ENCODE measurements around the gene FAM83D.
"Not testable (repeated sequence)": the region's sequence is repeated elsewhere in the genome, so short reads cannot be mapped to it uniquely, and the experiment has no call there.

Gene FAM83D

DNA sequence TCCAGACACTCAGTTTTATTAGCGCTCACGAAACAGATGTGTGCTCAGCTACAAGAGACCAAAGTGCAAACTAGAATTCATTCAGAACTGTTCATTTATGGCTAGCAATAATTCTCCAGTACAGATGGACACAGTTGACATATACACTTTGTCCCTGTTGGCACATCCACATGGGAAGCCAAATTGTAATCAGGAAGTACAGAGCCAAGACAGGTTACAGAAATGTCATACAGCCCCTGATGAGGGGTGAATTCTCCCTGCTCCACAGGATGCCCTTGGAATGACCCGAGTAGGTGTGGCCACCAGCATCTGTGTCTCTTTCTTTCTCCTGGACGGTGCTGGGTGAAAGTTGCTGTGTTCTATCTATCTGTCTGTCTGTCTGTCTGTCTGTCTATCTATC, 43.5 kb downstream of the FAM83D start:
- DNase-seq = no peak

DNA sequence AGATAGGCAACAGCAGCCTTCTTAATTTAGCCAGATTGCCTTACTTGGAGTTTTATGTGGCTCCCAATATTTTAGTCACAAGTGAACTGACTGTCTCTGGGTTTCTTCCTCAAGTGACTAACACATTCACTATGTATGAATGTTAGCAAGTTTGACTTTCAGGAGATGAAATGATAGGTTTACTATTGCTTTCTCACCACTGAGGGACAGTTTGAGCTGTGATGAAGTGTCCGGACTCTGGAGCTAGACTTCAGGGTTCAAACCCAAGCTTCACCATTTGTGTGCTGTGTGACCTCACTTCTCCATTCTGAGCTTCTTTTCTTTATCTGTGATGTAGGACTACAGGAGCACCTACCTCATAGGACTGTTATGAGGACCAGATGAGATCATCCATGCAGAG, 44.1 kb downstream of the FAM83D start:
- DNase-seq = no peak

DNA sequence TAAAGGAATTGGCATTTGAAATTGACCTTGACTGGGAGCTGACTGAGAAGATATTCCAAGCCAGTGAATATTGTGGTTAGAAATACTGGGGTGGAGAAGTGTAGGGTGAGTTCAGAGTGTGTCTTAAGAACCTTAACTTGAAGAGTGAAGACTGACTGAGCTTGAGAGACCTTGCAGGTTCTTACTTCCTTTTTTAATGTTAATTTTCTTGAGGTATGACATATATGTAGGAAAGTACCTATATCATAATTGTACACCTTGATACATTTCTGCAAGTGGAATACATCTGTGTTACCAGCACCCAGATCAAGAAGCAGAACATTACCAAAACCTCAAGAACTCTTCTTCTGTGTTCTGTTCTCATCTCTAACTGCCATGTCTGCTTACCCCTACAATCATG, 46.9 kb downstream of the FAM83D start:
- no peak for DNase-seq

DNA sequence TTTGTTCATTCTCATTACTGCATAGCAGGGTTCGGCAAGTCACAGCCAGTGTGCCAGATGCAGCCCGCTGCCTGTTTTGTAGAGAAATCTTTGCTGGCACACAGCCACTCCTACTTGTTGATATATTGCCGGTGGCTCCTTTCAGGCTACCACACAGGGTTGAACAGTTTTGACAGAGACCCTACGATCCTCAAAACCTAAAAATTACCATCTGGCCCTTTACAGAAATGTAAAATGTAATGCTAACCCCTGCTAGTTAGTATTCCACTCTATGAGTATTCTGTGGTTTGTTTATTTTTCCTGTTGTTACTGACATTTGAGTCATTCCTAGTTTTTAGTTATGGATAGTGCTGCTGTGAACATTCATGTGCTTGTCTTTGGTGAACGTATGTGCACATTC, 47.4 kb downstream of the FAM83D start:
- DNase-seq = no peak

DNA sequence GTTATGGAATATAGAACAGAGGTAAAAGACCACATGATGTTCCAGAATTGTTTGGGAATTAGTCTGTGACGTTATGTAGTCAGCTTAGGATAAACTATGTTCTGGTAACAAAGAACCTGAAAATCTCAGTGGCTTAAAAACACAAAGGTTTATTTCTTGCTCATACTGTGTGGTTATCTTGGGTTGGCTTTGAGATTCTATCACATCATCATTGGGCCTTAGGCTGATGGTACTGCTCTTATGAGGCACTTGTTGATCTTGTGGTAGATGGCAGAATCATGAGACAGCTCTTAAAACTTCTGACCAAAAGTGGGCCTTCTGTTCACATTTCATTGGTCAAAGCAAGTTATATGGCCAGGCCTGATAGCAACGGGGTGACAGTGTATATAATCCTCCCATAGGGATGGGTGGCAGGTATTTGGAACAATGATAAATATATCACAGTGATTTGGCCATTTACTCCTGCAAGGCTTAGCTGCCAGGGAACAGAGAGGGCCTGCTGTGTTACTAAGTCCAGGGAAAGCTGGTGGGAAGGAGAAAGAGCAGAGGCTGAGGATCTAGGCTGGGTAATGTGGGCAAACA, 49.4 kb downstream of the FAM83D start:
- DNase-seq = no peak

DNA sequence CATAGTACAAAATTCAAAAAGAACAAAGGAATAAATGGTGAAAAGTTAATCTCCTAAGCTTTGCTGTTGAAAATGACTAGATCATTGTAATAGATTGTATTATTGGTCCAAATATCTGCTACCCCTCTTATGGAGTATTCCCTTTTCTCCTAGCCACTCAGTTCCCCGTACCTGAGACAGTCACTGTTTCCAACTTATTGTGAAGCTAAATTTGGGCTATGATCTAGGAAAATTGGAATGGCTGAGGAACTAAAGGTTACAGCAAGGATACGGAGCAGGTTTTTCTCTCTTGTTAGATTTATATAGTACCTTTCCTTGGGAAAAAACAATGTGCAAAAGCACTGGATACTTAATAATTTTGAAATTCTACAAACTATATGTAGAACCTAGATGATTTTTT, 53.2 kb downstream of the FAM83D start:
- DNase-seq = no peak

DNA sequence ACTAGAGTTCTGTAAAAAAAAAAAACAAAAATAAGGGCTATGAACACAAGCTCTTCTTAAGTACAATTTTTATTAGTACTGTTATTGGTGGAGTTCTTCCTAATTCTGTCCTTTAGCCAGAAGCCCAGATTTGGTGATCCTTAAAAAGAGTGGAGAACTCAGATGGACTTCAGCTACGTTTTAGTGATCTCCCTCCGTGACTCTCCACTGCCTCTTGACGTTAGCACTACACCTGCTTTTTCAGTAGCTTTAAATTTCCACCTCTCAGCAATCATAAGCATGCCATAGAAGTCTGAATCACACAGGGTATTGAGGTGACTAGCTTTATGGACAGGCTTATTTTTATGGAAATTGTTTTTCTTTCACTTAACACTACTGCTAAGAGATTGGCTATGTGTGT, 53.6 kb downstream of the FAM83D start:
- DNase-seq = no peak

DNA sequence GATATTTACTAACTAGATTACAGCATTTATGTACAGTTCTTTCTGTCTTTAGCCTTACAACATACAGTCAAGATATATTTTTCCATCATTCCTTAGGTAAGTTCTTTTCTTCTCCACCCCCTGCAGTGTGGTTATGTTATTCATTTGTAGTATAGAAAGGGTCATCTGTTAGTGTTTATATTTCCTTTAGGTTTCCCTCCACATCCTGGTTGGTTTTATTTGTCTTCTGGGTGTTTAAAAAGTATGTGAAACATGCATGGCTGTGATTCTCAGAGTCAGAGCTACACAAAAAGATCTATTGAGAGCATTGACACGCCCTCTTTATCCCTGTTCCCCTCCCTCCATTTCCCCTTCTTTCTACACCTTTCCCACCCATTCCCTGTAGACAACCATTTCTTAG, 56.1 kb downstream of the FAM83D start:
- no peak for DNase-seq

DNA sequence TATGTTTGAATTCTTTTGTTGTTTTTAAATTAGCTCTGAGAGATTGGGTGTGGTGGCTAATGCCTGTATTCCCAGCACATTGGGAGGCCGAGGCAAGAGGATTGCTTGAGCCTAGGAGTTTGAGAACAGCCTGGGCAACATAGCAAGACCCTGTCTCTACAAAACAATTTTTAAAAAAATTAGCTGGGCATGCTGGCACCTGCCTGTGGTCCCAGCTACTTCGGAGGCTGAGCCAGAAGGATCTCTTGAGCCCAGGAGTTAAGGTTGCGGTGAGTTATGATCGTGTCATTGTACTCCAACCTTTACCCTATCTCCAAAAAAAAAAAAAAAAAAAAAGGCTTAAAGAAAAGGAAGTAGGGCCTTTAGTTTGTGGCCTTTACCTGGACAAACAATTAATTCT, 58.8 kb downstream of the FAM83D start:
- no peak for DNase-seq

DNA sequence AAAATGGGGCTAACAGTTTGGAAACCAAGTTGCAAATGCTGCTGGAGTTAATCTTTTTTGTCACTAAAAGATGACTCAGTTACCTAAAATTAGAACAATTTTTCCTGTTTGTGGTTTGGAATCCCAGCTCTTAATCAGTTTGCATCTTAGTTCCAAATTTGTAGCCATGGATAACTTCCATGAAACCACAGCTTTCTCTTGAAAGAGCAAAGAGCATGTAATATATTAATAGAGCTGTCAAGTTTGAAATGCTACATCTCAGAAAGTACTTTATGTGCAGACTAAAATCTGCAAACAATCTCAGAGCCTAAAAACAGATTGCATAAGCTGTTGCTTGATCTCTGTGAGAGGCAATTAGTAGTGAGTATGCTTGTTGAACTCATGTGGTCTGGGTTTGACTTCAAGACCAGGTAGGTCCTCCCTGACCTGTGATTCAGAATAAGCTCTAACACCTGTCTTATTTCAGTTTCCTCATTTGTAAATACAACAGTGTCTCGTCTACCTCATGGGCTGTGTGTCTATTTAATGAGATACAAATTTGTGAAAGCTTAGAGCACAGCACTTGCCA, 59.5 kb downstream of the FAM83D start:
- no peak for DNase-seq

DNA sequence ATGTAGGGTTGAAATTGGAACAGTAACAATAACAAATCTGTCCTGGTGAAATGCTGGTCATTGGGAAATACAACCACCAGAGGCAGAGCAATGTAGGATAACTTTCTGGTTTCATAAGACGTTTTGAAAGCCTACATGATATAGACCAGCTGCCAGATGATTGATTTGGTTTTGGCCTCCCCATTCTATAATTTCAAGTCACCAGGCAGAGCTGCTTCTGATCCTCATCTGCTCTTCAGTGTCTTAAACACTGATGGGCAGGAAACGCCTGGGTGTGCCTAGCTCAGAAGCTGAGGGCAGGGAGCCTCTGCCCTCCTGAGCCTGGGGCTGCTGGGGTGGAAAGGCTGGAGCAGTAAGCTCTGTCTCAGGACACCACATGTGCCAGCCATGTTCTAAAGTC, 60.4 kb downstream of the FAM83D start:
- DNase-seq = no peak

DNA sequence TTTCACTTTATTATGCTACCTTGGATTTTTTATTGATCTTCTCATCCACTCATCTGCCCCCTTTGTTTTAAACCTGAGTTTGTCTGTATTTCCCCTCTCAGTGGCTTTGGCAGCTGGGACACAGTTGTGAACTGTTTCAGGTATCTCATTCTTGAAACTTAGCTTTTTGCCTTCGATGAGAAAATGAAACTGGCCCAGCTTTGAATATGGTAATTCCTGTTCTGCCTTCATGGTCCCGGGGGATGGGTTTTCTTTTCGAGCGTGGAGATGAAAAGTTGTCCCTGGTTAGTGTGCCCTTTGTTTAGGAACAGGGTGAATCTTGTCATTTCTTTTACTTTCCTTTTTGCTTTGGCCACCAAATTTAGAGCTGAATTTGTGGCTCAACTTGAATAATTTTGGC, 61.6 kb downstream of the FAM83D start:
- DNase-seq = no peak

DNA sequence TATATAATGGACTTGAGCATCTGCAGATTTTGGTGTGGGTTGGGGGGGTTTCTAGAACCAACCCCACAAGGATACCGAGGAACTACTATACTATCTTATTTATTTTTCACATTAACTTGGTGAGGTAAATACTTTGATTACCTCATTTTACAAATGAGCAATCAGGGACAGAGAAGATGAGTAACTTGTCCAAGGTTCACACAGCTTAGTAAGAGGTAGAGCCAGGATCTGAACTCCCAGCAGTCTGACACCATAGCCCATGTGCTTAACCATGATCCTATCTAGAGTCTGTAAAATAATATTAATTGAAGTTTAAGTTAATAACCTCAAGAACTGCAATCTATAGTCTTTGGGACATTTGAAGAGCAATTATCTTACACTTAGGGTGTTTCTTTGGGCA, 64.5 kb downstream of the FAM83D start:
- DNase-seq = no peak

DNA sequence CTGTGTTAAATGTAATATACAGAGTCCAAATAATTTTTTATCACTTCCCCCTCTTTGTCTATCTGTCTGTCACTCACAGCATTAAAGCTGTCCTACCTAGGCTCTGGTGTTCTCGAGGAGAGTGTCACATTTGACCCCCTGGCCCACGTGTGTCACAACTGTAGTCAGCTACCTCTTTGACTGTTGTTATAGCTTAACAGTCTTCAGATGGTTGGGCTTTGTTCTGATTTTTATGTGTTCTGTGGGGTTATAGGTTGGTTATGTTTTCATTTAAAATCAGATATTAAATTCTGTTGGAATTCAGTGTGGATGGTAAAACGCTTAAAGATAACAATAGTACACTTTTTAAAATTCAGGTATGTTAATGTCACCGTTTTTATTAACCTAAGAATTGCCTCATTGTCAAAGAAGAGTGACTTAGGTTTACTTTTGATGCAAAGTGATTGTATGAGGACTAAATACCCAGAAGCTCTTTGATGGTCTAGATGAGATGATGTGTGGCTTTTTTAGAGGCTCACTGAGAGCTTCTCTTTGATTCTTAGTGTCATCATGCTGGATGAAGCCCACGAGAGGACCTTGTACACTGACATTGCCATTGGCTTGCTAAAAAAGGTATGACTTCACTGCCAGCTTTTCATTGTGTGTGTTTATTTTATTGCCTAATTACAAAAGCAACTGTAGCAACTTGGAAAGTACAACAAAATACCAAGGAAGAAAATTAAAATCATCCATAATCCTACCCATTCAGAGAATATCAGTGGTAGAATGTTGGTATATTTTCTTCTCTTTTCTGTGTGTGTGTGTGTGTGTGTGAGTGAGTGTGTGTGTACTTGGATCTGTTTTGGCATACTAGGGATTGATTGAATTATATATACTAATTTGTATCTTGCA, 65.8 kb downstream of the FAM83D start:
- DNase-seq = no peak

DNA sequence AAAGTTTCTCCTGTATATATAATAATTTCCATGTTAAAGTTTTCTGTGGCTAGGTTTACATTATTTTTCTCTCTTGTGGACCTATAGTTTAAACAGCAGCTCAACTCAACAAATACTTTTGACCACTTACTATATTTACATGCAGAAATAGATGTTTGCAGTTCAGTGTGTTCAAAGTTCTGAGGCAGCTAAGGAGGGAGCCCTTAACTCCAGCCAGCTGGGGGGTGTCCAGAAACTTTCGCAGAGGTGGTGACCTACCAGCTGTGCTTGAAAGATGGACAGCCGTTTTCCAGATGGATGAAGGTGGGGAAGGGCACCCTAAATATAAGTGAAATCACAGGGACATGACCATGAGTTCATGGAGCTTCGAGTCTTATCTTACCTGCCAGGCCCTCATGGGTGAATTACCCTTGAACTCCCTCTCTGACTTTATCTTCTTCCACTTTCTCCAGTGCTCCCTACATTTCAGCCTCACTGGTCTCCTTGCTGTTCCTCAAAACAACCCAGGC, 69.4 kb downstream of the FAM83D start:
- DNase-seq = no peak

DNA sequence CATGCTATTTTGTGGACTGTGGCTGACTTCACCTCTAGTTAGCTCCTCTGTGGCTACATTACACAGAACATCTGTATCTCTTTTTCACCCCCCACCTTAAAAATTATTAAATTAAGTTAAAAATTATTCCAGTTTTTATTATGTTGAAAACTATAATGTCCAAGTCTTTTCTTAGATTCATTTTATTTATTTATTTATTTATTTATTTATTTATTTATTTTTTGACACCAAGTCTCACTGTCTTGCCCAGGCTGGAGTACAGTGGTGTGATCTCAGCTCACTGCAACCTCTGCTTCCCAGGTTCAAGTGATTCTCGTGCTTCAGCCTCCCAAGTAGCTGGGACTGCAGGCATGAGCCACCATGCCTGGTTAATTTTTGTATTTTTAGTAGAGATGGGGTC, 70.6 kb downstream of the FAM83D start:
- not testable (repeated sequence) for DNase-seq

DNA sequence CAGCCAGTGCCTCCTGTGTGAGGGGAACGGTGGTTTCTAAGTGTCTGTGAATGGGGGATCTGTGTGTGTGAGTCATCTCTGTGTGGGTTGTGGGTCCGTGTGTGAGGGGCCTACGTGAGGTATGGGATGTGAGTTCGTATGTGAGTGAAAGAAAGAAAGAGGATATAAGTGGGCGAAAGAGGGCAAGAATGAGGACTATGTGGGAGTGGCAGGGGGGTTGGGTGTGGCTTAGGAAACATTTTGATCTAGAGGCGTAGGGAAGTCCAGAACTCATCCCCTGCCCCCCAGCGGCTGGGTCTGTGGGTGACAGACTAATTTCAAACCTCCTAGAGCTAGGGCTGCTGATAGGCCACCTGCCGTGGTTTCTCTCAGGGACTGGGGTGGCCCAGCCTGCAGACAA, 71.4 kb downstream of the FAM83D start:
- no peak for DNase-seq

DNA sequence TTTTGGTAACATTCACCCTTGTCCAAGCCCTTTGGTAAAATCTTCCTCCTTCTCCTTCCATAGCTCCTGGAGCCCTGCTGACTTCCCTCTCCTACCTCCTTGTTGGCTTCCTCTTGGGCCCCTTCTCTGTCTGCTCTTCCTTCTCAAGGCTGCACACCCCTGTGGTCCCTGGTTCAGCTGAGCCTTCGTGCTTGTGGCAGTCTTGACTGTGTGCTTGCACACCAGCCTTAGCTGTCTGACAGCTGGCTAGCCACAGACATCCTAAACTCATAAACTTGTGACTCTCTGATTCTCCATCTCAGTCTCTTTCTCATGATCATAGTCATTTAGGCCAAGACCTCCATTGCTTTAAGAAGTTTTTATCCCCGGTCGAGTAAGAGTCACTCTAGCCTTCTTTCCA, 73.0 kb downstream of the FAM83D start:
- DNase-seq = no peak

DNA sequence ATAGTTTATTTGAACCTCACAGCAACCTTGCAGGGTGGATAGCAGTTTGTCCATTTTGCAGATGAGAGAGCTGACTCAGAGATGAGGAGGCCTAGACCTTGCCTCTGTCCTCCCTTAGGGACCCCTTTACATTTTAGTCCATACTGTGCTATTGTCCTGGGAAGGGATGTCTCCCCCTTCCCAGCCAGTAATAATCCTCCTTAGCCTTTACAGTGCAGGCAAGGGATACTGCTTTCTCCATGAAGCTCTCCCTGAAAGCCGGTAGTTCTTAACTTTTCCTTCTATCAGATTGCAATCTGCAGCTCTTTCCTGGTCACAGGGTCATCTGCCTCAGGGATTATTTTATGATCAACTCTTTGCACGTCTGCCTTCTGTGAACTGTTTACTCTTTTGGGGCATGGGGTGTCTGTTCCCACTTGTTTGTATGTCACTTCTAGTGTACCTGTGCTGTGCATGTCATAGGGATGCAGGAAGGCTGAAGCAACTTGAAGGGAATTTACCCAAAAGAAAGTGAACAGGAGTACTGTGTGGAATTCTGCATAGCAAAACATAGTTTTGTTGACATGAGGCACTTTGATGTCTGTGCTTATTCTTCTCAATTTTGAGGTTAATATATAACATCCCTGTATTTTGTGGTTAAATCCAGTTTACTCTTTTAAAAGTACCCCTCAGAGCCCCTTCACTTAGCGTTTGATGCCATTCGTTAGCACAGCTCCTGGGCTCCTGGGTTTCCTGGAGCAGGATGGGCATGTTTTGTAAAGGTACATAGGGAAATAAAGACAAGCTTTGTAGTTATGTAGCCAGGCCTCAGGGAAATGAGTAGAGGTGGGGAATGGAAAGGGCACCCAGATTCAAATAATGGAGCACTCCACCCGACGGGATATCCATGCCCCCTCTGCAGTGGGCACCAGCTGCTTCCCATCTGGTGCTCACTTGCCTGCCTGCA, 74.0 kb downstream of the FAM83D start:
- no peak for DNase-seq
